HG03354 (cell line): ENCODE results near the gene ALPK3.

Experiments
- ATAC-seq: cut with Tn5 transposase; IDR thresholded peaks from one replicate; pipeline ENCODE4 v1.9.1; 2021; ENCODE audit warnings: mild to moderate bottlenecking; ENCODE audit not compliant: unreplicated experiment, poor library complexity, severe bottlenecking

The ALPK3 gene

DNA sequence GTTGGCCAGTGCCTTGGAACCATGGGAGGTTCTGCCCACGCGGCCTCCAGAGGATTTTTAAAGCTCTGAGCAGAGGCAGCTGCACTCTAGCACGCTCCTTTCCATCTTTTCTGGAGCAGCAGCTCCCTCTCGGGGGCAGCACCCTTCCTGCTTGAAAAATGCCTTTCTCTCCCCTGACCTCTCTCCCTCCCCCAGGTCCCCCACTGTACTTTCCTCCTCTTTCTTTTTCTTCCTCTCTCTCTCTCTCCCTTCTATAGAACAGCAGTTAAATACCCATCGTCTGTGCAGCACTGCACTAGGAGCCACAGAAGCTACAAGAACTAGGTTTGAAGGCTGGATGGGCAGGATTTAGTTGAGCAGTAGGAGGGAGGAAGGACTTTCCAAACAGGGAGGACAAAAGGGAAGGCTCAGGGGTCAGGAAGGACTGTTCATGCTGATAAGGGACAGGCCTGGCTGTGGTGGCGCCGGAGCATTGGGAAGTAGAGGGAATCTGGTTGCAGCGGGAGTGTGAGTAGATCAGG lies 4.4 kb downstream of the ALPK3 start:
- no peak for ATAC-seq

DNA sequence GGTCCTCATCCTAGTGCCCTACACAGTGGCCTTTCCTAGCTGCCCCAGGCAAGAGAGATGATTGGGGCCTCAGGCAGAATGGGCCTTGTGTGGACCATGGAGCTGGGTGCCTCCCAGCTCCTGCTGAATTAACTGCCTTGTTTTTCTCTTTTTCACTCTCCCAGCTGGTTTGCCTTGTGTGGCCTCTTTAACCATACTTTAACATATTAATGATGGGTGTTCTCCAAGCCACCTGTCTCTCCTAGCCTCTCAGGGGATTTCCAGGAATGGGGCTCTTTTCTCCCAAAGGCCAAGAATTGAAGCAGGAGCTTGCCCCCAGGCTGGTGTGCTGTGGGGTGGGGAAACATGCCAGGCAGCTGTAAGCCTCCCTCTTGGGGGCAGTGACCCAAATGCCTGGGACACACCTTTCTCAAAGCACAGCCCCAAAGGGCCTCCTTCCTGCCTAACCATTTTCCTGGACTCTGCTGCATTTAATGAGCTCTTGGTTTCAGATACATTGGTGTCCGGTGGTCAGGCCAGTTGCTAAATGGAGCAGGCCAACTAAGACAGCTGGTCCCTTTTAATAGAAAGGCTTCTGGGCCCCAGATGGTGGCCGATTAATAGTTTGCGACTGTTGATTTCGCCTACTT lies 5.6 kb downstream of the ALPK3 start:
- ATAC-seq = no peak

DNA sequence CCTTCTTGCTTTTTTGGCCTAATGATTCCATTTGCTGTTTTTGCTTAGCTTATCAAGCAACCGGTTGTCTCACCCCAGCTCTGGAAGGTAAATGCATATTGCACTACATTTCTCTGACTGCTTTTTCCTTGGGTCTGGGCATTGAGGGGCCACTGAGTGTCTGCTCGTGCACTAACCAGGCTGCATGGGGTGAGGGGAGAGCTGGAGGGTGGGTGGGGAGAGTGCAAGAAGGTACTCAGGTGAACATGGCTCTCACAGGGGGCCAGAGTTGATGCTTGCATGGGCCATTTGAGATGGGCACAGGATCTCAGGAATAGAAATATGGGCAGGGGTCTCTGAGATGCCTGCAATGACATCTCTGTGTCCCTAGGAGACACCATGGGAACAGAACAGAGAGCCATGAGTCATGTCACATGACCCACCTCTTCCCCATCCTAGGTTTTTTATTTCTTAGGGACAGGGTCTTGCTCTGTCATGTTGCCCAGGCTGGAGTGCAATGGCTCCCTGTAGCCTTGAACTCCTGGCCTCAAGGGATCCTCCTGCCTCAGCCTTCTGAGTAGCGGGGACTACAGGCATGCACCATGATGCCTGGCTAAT lies 6.2 kb downstream of the ALPK3 start:
- no peak for ATAC-seq

DNA sequence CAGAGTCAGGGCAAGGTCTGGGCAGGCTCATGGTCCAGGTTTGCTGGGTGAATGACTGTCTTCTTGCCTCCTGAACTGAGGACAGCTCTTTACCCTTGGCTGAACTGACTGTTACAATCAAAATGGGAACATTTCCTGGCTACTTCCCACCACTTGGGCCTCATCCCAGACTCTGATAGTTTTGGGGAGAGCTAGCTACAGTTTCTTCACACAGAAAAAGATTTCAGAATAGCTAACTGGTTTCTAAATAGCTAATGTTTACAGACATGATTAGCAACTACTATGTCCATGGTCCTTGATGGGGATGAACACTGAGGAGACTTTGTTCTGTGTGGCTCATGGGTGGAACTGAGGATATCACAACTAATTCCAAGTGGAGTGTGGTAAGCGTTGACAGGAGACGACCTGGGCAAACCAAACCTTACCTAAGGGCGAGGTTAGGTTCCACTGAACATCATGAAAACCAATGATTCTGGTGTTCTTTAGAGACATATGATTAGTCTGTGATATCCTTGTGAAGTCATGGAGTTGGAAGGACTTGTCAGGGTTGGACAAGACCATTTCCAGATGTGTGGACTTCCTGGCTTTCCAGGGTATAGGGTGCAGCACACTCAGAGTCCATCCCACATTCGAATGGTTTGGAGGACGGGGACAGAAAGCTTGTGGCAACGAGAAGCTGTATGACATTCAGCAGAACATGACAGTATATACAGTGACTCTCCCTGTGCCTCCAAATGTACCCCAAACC lies 7.3 kb downstream of the ALPK3 start:
- ATAC-seq = no peak

DNA sequence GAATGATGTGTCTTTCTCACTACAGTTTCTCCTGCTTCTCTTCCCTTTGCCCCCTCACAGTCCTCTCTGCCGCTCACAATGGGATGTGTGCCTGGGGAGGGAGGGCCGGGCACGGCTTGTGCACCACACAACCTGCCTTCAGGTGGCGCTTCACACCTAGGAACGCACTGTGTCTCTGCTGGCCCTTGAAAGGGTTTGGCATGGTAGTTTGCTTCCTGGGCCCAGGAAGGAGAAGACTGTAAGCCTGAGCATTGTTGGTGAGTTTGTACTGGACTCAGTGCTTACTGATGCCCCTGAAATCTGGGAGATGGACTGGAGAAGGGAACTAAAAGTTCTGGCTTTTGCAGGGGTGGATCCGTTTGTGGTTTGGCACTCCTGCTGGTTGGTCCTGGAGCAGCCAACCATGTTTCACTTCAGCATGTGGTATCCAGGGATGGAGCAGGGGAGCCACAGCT lies 9.2 kb downstream of the ALPK3 start:
- no peak for ATAC-seq

DNA sequence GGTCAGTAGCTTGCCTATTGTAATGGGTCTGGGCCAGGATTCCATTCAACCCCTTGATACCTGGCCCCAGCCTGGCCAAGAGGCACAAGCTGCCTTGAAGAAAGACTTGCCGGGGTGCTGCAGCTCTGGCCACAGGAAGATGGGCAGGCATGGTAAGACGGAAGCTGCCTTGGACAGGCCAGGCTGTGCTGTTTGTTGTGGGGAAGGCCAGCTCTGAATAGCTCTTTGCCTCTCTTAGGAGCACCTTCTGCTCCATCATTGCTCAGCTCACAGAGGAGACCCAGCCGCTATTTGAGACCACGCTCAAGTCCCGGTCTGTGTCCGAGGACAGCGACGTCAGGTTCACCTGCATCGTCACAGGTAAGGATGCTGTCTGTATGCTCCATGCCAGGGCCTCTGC lies 10.1 kb downstream of the ALPK3 start:
- no peak for ATAC-seq

DNA sequence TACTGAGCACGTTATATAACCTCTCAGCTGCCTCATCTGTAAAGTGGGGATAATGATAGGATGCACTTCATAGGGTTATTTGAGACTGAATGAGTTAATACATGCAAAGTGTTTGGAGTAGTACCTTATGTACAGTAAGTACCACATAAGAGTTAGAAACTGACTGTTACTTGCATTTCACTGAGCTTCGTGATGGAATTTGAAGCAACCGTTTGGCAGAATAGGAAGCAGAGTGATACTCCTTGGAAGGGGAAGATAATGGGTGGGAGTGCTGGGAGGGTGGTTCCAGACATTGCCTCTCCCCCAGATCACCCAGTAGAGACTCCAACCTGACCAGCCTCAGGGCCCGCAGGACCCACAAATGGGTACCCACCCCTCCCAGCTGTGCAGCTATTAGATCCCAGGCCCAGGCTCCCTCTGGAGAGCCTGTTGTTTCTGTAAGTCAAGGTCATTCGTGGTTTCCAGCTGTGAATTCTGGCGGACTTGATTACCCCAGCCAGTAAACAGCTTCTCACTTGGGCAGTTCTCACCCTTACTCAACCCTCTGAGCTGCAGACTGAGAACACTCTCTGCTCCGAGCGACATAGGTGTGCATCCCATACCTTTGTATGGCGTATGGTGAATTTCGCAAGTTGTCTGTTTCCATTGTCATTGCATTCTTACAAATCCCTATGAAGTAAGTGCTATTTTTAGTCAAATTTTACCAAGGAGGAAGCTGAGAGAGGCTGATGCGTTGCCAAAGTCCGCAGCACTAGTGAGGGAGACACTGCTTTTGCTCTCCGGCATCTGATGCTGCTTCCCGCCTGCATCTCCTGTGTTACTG lies 11.1 kb downstream of the ALPK3 start:
- no peak for ATAC-seq

DNA sequence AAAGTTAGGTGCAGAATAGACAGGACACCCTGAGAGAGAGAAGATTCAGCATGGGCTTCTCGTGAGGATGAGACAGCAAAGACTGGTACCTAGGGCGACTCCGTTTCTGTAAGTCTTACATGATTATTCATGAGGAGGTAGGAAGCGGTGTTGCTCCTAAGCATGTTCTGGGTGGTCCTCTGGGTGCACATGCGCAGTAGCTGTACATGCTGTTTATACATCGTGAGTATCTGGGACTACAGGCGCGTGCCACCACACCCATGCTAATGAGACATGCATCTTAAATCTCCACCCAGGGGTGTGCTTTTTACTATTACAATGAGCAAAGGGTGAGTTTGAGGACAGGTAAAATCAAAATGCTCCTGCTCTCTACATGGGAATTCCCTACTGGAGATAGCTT lies 12.3 kb downstream of the ALPK3 start:
- no peak for ATAC-seq

DNA sequence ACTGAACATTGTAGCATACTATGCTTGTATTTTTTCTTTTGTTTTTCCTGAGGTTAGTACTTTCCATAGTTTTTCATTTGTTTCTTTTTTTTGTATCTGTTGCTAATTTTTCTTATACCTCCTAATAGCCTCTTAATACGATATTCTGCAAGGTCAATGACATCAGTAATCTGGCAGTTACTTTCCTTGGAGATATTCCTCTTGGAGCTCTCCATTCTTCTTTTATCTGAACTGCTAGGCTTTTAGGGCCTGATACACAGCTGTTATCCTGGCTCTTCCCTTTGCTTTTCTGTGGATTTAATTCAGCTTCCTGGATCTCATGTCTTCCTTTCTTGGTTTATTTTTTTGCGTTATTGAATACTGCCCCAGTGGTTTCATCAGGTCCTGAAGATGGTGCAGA lies 12.9 kb downstream of the ALPK3 start:
- ATAC-seq = no peak

DNA sequence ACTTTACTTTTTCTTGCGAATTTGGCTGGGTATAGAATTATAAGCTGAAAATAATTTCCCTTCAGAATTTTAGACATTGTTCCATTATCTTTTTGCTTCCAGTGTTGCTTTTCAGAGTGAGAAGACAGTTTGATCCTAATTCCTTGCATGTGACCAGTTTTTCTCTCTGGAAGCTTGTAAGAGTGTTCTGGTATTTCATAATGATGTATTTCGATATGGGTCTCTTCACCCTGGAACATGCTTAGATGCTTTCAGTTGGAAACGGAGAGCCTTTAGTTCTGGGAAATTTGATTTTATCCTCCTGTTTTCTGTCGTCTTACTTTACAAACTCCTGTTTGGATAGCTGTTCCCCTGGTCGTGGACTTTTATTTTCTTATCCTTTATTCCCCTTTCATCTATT lies 13.9 kb downstream of the ALPK3 start:
- no peak for ATAC-seq

DNA sequence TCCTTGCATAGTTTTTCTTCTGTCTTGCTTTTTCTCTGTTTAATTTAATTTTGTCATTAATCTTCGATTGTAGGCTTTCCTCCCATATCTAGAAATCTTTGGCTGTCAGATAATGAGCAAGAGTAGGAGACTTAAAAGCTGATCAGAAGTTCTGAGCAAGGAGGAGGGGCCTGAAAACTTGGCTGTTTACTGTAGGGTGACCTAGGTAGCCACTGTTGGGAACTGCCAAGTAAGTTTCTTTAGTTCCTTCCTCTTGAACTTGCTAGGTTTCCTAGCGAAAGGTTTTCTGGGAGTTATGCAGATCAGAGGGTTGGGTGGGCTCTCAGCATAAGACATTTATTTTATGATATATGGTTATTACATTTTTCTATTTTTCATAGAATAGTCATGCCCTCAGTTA lies 14.5 kb downstream of the ALPK3 start:
- ATAC-seq = no peak

DNA sequence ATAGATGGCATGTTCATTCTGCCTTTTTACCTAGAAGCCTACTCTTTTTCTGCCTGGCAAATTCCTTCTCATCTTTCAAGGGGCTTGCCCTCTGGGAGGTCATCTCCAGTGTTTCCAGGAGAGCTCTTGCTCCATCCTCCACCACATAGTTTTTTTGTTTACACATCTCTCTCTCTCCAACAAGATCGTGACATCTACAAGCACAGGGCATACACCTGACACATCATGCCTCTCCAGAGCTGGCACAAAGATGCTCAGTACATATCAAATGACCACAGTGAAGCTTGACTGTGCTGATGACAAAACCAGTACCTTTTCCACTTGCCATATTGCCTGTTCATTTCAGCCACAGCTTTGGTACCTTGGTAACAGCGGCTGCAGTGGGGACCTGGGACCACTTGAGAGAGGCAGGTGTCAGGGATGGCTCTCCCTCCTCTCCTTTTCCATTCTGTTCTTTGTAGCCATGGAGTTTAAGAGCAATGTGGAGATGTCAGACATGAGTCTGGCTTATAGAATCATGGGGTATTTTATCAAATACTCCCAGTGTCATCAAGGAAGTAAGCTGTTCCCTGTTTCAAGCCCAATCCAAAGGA lies 15.4 kb downstream of the ALPK3 start:
- ATAC-seq = no peak

DNA sequence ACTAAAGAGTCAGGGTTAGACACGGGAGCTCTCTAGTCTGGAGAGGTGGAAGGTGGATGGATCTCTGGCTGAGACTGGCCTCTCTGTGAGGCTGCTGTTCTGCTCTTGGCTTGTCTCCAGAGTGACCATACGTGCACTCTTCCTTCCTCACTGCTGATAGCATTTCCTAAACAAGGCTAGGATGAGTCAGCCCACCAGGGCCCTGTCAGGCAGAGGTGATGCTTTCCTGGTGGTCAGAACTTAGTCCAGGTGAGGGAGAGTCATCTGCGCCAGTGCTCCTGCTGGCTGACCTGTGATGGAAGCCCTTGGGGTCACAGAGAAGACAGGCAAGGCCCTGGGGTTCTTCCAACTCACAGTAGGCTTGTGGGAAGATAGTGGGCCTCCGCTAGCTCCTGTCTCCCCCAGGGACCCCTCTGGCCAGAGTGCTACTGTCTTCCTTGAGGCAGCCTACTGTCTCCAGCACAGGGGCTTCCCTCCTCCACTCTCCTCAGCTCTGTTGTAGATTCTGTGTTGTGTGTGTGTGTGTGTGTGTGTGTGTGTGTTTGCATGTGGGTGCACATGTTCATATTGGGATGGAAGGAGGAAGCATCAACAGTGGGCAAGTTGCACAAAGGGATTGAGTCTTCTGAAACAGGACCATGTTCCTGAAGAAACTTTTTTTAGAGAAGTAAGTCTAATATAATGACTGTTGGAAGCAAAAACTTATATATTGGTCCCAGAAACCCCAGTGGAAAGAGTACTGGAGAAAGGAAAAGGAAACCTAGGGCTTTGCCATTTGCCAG lies 16.5 kb downstream of the ALPK3 start:
- no peak for ATAC-seq

DNA sequence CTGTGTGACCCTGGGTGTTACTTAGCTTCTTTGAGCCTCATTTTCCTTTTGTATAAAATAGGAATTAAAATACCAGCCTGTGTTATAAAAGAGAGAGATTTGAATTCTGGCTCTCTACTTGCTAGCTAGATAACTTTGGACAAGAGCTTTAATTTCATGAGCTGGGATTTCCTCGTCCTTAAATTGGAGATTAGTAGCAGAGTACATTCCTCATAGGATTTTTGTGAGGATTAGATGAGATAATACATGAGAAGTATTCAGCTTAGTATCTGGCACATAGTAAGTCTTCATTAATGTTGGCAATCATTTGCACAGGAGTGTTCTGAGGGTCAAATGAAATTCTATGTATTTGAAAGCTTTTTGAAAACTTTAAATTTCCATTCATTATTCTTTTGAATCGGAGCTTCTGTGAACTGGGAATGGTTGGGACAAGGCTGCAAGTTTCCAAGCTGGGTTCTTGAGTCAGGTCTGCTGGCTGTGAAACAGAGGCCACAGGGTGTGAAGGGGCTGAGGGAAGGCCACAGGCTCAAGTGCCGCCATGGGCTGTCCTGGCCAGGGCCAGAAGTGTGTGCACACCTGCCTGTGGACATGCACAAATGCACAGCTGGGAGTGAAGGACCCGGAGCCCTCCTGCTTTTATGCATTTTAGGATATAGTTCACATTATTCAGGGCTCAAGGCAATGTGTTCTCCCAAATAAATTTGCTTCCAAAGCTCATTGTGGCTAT lies 17.2 kb downstream of the ALPK3 start:
- ATAC-seq = no peak

DNA sequence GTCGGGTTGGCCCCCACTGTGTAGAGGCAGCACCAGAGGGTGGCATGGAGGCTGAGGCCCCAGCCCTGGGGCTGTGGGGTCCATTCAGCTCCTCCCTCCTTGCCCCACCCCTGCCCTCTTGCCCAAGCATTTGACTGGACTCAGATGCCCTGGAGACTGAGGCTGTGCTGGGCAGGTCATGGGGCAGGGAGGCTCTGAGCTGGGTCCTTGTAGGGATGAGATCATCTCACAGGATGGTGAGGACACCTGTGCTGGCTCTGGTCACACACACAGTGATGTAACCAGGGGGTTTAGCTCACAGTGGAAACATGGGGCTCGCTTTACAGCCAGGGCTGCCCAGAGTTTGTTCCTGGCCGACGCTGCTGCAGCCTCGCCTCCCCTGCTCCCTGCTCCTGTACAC lies 17.8 kb downstream of the ALPK3 start:
- ATAC-seq = no peak

DNA sequence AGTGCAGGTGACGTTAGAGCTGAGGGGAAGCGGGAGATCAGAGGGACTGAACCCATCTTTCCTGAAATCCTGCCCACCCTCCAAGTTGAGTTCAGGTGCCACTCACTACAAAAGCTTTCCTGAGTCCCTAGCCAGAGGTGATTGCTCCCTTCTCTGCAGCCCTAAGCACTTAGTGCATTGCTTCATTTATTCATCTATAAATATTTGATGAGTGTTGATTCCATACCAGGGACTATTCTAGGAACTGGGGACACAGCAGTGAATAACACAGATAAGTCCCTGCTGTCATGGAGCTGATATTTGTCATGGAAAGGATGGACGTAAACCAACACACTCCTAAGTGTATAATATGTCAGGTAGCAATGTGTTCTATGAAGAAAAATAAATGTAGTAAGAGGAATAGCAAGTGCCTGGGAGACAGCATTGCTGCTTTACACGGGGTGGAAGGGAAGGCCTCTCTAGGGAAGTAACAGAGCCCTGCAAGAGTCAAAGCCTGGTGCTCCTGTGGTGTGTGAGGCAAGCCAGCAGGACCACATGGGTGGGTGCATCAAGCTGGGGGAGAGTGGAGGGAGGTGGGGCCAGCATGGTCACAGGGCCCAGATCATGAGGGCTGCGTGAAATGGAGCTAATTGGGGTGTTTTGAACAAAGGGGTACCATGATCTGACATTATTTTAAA lies 18.6 kb downstream of the ALPK3 start:
- ATAC-seq = no peak

DNA sequence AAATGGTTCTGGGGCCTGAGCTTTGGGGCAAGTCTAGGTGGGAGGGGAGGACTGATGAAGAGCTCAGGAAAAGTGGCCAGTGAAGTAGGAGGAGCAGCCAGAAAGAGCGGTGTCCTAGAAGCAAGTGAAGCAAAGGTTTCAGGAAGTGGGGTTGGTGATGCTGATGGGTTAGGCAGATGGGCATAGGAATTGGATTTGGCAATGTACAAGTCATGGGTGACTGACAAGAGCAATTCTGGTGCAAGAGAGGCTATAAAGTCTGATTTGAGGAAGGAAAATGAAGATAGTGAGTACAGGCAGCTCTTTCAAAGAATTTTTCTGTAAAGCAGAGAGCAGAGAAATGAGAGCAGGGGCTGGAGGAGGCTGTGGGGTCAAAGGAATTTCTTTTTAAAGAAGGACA lies 19.7 kb downstream of the ALPK3 start:
- no peak for ATAC-seq

DNA sequence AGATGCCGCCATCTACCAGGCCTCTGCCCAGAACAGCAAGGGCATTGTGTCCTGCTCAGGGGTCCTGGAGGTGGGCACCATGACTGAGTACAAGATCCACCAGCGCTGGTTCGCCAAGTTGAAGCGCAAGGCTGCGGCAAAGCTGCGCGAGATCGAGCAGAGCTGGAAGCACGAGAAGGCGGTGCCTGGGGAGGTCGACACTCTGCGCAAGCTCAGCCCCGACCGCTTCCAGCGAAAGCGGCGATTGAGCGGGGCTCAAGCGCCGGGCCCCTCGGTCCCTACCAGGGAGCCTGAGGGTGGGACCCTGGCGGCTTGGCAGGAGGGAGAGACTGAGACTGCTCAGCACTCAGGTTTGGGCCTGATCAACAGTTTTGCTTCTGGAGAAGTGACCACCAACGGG lies 22.6 kb downstream of the ALPK3 start:
- ATAC-seq = no peak
